Measurements from ENCODE around the gene CD300LG.
A peak's percentile ranks its signal among the peaks of the same experiment; 100 is the strongest.

CD300LG gene

DNA sequence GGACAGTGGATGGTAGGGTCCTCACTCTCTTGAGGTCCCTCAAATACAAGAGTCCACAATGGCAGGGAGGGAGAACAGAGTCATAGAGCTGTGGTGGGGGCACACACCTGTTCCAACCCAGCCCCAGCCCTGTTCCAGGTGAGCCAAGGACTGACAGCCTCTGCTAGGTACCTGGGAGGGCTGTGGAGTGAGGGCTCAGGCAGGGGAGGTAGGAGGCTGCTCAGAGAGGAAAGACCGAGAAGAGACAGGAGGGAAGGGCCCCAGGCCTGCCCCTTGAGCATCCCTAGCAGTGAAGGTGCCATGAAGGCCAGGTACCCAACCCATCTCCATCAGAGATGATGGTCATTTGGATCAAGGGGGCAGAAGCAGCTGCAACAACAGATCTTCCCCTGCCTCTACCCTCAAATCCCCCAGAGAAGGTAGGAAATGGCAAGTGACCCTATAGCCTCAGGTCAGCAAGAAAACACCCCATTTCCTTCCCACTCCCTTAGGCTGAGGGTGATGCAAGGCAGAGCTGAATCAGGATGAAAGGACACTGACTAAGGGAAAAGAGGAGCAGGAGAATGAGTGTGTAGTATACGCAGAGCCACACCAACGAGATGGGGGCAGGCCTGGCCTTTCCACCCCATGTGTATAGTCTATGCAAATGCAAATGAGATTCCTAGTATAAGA is 28.6 kb downstream of the CD300LG start:
- H3K4me1 Mint-ChIP-seq (ENCODE audit: low read depth), result no peaks in the 10 kb centered on the region
- no peak for DNase-seq
- H3K27me3 Mint-ChIP-seq, result no peaks in the 10 kb centered on the region
- H3K36me3 Mint-ChIP-seq (ENCODE audit: low read depth), result no peaks in the 10 kb centered on the region
- no peak overlapping the region for H3K4me3 Mint-ChIP-seq
- no peaks in the 10 kb centered on the region for H3K9me3 Mint-ChIP-seq
- no peak overlapping the region for H3K27ac Mint-ChIP-seq

DNA sequence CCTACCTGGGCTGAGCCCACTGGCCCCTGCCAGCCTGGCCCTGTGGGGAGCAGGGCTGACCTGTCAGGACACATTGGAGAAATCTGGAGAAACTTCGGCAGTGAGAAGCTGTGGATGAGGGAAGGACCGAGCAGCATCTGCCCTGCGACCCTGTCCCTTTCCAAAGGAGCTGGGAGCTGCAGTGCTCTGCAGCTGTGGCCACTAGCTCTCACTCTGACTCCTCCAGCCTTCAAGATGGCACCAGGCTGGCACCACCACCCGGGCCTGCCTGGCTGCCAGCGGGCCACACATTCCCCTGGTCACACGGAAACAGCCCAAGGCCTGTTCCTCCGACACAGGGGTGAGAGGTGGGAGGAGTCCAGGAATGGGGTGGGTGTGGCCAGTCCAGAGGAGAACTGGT is 30.1 kb downstream of the CD300LG start:
- Mint-ChIP-seq H3K9me3 (no peaks in the 10 kb centered on the region), H3K27me3 (no peaks in the 10 kb centered on the region), H3K36me3 (ENCODE audit: low read depth) (no peaks in the 10 kb centered on the region), H3K4me3 (no peak overlapping the region), H3K4me1 (ENCODE audit: low read depth) (no peaks in the 10 kb centered on the region), H3K27ac (no peak overlapping the region)
- no peak for DNase-seq

DNA sequence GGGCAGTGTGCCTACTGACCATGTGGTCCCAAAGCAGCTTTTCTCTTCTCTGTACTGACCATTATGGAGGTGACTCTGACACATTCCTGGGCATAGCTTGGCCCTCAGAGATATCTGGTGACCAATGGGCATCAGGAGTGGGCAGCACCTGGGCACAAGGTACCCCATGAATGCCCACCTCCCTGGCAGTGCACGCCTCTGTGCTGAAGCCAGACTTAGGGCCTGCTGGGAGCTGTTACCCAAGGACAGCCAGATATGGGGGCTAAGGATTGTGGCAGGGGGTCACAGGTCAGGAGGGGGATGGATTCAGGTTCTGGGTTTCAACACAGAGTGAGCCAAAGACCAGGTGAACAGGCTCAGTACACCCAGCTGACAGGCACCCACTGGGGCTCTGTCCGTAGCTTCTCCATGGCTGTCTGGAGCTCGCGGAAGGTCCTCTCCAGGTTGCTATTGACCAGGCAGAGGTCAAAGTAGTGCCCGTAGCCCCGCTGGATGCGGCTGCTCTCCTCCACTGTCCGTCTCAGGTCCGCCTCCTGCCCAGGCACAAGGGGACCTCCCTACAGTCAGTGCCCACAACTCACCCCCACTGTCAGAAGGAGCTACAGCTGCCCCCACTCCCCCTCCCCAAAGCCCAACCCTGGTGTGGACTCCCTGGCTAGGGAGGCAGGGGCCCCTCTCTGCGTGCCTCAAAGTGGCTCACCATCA is 30.6 kb downstream of the CD300LG start:
- Mint-ChIP-seq H3K4me1 (ENCODE audit: low read depth) (no peaks in the 10 kb centered on the region), H3K9me3 (no peaks in the 10 kb centered on the region), H3K27me3 (no peaks in the 10 kb centered on the region), H3K4me3 (no peak overlapping the region), H3K36me3 (ENCODE audit: low read depth) (no peaks in the 10 kb centered on the region), H3K27ac (no peak overlapping the region)
- DNase-seq, result no peak

DNA sequence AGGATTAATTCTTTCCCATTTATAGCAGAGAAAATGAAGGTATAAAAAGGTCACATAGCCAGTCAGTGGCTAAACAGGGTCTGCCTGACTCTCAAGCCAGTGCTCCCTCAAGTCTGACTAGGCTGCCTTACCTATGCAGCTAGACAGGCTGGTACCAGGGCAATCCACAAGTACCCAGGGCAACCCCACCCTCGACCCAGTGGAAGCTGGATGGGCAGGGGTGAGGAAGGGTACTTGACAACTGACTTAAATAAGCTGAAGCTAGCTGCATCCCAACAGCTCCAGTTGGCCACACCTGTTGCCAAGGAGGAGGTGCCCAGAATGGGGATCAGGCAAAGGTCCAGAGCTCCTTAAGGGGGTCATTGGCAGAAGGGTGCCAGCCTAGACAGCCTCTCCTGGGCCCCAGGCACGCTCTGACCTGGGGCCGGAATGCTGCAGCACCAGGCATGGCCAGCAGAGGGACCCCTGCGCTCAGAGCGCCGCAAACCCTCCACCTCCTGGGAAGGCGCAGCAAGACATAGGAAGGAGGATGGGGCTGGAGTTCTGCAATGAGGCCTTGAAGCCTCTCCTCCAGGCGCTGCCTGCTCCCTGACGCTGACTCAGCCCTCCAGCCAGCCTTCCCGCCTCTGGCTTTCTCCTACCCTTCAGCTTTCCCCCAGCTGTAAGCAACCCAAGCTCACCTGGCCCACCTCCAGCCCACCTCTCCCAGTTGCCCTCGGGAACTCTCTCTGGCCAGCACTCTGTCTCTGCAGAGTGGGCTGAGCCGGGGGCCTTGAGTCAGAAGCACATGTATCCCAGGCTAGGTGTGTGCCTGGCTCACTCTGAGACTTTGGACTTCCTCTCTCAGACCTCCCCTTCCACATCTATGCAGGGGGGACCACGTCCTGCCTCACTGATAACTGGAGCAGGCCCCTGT is 31.5 kb downstream of the CD300LG start:
- Mint-ChIP-seq H3K27me3 (no peaks in the 10 kb centered on the region), H3K36me3 (ENCODE audit: low read depth) (no peaks in the 10 kb centered on the region), H3K4me3 (no peak overlapping the region), H3K27ac (no peak overlapping the region), H3K9me3 (no peaks in the 10 kb centered on the region), H3K4me1 (ENCODE audit: low read depth) (no peaks in the 10 kb centered on the region)
- DNase-seq, result peak; percentile 85

DNA sequence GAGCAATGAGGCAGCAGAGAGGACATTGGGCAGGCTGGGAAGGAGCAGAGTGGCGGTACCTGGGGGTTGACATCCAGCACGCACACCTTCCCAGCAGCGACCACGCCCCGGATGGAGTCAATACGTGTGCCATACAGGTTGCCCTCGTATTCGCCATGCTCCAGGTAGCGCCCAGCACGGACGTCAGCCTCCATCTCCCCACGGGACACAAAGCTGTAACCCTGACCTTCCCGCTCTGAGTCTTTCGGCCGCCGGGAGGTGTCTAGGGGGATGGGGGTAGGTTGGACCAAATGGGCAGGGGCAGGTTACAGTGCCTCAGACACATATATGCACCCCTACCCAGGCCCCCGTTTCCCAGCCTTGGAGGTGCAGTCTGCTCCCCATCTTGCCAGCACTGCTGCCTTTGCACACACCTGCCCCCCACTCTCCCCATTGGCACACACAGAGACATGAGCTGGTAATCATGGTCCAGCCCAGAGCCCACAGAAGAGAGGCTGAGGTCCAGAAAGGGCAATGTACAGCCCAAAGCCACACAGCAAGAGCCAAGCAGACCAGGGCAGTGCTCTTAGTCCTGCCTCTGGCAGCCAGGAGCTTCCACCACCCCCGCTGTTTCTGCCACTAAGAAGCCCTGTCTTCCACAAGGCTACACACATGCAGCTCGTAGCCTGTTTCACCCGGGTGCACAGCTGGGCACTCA is 32.9 kb downstream of the CD300LG start:
- Mint-ChIP-seq H3K36me3 (ENCODE audit: low read depth) (no peaks in the 10 kb centered on the region), H3K27me3 (no peaks in the 10 kb centered on the region), H3K4me3 (no peak overlapping the region), H3K27ac (no peak overlapping the region), H3K4me1 (ENCODE audit: low read depth) (no peaks in the 10 kb centered on the region), H3K9me3 (no peaks in the 10 kb centered on the region)
- DNase-seq, result no peak

DNA sequence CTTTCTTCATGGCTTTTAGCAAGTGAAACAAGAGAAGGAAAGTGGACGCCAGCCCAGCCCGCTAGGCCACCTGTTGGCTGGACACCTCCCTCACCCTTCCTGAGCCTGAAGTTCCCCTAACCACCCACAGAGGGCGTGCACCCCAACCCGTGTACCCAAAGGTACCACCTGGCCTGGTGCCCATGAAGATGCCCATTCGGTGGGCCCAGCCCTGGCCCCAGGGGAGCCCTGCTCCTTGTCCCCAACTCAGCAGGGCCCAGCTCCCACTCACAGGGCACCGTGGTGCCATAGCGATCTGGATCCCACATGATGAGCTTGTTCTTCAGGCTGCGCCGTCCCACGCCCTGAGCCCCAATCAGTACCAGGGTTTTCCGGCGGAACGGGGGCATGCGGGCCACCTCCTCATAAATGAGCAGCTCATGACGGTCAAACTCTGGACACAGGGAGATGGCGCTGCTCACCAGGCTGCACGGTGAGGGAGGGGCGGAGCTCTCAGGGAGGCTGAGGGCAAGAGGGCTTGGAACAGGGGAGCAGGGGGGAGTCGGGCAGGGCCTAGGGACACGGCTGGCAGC is 33.5 kb downstream of the CD300LG start:
- H3K27ac Mint-ChIP-seq, result no peak overlapping the region
- DNase-seq, result peak; percentile 60
- H3K4me1 Mint-ChIP-seq (ENCODE audit: low read depth), result no peaks in the 10 kb centered on the region
- no peaks in the 10 kb centered on the region for H3K36me3 Mint-ChIP-seq (ENCODE audit: low read depth)
- no peaks in the 10 kb centered on the region for H3K27me3 Mint-ChIP-seq
- H3K9me3 Mint-ChIP-seq, result no peaks in the 10 kb centered on the region
- H3K4me3 Mint-ChIP-seq, result no peak overlapping the region

DNA sequence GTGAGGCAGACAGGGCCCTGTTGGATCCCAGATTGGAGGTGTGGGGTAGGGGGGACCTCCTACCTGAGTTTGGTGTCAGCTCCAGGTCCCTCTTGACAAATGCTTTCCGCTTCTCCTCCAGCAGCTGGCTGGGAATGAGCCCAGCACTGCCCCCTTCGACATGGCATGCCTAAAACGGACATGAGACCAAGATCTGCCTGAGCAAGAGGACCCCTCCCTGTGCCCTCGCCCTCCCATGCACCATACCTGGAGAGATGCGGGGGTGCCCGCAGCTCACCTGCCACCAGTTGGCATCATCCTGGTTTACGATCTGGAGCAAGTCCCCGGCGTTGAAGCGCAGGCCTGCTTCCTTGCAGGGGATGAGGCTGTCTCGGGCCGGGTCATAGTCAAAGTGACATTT is 34.2 kb downstream of the CD300LG start:
- Mint-ChIP-seq H3K36me3 (ENCODE audit: low read depth) (no peaks in the 10 kb centered on the region), H3K9me3 (no peaks in the 10 kb centered on the region), H3K27me3 (no peaks in the 10 kb centered on the region), H3K4me1 (ENCODE audit: low read depth) (no peaks in the 10 kb centered on the region), H3K27ac (no peak overlapping the region), H3K4me3 (no peak overlapping the region)
- DNase-seq, result no peak

DNA sequence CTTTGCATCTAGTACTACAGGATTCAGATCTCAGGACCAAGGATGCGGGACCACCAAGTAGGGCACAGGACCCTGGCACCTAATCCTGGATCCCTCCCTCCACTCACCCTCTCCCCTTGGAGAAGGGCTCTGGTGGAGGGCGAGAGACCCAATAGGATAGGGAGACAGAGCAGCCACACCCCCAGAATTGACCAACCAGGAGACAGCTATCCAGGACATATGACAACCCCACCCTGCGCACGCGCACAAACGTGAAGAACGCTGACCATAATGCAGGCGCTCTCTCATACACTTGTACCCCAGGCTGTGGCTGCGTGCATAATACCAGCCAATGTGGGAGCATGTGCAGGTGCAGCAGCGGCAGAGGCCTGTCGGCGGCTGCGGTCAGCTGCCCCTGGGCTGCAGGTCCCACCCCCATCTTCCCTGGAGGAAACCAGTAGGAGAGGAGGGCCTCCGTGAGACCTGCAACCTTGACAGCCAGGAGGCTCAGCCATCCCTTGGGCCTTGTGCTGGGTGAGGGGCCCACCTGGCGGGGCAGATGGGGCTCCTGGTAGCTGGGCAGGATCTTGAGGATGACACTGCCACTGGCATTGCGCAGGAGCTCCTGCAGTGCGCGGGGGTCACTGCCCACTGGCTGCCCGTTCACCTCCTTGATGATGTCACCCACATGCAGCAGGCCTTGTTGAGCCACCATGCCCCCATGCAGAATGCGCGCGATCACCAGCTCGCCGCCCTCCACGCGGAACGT is 35.0 kb downstream of the CD300LG start:
- no peak for DNase-seq
- Mint-ChIP-seq H3K36me3 (ENCODE audit: low read depth) (no peaks in the 10 kb centered on the region), H3K27ac (no peak overlapping the region), H3K9me3 (no peaks in the 10 kb centered on the region), H3K27me3 (no peaks in the 10 kb centered on the region), H3K4me3 (no peak overlapping the region), H3K4me1 (ENCODE audit: low read depth) (no peaks in the 10 kb centered on the region)

DNA sequence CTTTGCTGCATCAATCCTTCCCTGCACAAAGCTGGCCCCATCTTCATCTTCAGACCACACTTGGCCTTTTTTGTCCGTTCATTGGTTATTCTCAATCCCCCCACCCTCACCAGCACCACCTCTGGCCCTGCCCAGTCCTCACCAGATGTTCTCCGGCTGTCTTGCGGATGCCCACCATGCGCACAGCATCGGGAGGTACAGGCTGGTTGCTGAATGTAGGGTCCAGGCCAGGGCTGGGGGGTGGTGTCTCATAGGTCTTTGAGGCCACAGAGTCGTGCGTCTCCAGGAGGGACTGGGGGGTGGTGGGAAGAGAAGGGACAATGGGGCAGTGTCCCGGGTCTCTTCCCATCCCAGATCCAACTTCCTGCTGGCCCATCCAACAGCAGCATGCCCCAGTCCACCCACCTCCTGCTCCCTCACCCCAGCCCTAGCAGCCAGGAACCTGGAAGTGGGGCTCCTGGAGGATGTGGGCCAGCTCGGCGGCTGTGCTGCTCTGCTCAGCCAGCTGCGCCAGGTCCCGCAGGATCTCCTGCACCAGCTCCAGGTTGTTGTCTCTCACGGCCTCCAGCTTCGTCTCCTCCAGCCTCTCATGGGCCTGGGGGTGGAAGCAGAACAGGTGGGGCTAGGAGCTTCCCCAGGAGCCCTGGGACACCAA is 35.9 kb downstream of the CD300LG start:
- H3K4me1 Mint-ChIP-seq (ENCODE audit: low read depth), result no peaks in the 10 kb centered on the region
- H3K9me3 Mint-ChIP-seq, result no peaks in the 10 kb centered on the region
- H3K27me3 Mint-ChIP-seq, result no peaks in the 10 kb centered on the region
- H3K27ac Mint-ChIP-seq, result no peak overlapping the region
- no peaks in the 10 kb centered on the region for H3K36me3 Mint-ChIP-seq (ENCODE audit: low read depth)
- no peak overlapping the region for H3K4me3 Mint-ChIP-seq
- DNase-seq, result no peak

DNA sequence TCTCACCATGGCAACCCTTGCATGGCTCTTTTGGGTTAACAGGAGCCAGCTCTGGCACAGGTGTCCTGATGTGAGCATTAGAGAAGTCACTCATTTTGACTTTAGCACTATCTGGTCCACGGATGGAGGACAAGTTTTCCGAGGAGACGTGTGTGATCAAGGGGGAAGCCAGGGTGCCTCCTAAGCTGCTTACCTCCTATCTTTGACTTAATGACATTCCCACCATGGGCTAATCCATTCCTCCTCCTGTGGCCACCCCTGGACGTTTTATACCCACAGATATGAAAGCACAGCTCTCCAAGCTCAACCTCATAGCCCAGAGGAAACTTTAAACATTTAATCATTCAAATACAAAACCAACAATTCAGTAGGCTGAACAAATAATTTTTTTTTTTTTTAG is 41.6 kb downstream of the CD300LG start:
- Mint-ChIP-seq H3K9me3 (no peaks in the 10 kb centered on the region), H3K36me3 (ENCODE audit: low read depth) (no peaks in the 10 kb centered on the region), H3K4me3 (no peak overlapping the region), H3K4me1 (ENCODE audit: low read depth) (no peaks in the 10 kb centered on the region), H3K27ac (no peak overlapping the region), H3K27me3 (no peaks in the 10 kb centered on the region)
- no peak for DNase-seq

DNA sequence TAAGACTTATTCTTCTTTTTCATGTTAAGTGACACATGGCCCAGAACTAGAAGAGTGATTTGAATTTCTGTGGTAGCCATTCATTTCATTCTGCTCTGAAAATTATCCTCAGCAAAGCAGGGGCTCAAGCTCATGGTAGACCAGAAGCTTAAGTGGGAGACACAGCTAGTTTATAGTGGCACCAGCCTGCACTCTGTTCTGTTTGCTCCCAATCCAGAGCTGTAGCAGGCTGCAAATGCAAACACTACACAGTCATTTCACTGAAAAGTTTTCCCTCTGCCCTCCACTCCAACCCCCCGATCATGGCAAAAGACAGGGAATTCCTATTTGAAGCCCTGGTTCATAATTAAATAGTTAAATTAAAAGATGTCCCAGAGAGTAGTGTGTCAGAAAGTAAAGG is 43.3 kb downstream of the CD300LG start:
- no peak overlapping the region for H3K4me3 Mint-ChIP-seq
- H3K4me1 Mint-ChIP-seq (ENCODE audit: low read depth), result no peaks in the 10 kb centered on the region
- H3K9me3 Mint-ChIP-seq, result no peaks in the 10 kb centered on the region
- no peaks in the 10 kb centered on the region for H3K36me3 Mint-ChIP-seq (ENCODE audit: low read depth)
- no peak overlapping the region for H3K27ac Mint-ChIP-seq
- no peaks in the 10 kb centered on the region for H3K27me3 Mint-ChIP-seq
- DNase-seq, result no peak

DNA sequence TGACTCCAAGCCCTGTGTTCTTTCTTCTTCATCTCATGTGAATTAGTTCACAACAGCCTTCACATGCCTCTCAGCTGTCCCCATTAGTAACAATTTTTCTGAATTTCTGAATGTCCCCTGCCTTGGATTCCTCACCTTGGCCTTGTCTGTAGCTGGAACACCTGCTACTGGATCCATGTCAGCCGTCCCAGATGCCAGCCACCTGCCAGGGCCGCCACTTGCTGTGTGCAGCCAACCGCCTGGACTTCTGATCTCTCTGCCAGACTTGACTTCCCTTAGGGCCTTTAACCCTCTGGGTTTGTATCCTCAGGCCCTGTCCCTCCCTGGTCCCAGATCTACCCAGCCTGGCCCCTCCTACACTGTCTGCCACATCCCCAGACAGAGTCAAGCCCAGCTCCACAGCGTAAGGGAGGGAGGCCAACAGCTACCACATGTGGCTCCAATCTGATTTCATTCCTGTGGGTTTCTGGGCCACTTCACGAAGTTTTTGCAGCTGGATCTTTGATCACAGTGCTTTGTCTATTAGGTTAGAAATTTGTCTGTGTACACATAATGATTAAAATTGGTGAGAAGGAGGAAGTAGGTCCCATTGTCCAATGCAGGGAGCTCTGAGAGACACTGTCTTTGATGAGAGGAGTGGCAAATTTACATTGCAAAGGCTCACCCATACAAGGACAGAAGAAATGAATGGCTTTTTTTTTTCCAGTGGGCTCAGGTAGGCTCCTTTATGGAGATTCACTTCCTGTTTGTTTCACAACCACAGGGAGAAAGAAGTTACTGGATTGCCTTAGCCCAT is 45.1 kb downstream of the CD300LG start:
- Mint-ChIP-seq H3K4me3 (no peak overlapping the region), H3K9me3 (no peaks in the 10 kb centered on the region), H3K27me3 (no peaks in the 10 kb centered on the region), H3K36me3 (ENCODE audit: low read depth) (no peaks in the 10 kb centered on the region), H3K4me1 (ENCODE audit: low read depth) (no peaks in the 10 kb centered on the region), H3K27ac (no peak overlapping the region)
- no peak for DNase-seq

DNA sequence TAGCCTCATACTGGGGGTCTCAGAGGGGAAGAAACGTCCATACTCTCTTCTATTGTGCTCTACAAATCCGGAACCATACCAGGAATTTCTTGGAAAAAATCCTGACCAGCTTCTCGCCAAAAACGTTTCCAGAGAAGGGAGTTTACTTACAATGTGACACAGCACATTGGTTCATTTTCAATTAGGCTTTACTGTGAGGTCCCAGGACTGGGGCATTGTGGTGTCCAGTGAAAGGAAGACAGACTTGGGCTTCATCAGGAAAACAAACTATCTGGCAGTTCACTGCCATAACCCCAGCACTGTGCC is 45.6 kb downstream of the CD300LG start:
- no peak for DNase-seq
- Mint-ChIP-seq H3K27me3 (no peaks in the 10 kb centered on the region), H3K9me3 (no peaks in the 10 kb centered on the region), H3K27ac (no peak overlapping the region), H3K4me1 (ENCODE audit: low read depth) (no peaks in the 10 kb centered on the region), H3K36me3 (ENCODE audit: low read depth) (no peaks in the 10 kb centered on the region), H3K4me3 (no peak overlapping the region)

All from activated T-cell treated with anti-CD3 and anti-CD28 coated beads, Interleukin-2, amount 50 U/mL, for 24 hours (primary cell).